GM12873 (cell line): ENCODE data around the gene NPHS2.

ENCODE experiments used
- TF ChIP-seq, protein P1 (sequence below): IDR thresholded peaks from 2 replicates; pipeline ENCODE4 v1.5.1; 2012; ENCODE audit warnings: low read depth, mild to moderate bottlenecking, moderate library complexity, low read length, control low read depth; ENCODE audit not compliant: insufficient read depth; ENCODE audit errors: missing control alignments

Gene NPHS2

DNA sequence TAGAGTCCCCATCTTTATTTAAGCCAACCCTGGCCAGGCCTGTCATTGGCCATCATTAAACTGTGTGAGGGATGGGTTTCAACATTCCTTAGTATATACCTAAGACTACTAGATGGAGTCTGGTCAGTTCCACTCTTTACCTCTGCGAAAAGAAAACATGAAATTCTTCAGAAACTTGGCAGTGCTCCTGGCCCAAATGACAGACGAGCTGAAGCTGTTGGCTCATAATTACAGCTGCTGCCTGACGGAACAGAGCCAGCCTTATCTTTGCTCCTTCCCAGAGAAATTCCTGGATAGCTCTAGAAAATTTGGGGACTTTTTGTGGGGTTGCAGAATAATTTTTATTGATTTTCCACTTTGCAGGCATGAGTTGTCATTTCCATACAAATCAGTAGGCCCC lies 30.4 kb downstream of the NPHS2 start:
- TF ChIP-seq, protein P1, sequence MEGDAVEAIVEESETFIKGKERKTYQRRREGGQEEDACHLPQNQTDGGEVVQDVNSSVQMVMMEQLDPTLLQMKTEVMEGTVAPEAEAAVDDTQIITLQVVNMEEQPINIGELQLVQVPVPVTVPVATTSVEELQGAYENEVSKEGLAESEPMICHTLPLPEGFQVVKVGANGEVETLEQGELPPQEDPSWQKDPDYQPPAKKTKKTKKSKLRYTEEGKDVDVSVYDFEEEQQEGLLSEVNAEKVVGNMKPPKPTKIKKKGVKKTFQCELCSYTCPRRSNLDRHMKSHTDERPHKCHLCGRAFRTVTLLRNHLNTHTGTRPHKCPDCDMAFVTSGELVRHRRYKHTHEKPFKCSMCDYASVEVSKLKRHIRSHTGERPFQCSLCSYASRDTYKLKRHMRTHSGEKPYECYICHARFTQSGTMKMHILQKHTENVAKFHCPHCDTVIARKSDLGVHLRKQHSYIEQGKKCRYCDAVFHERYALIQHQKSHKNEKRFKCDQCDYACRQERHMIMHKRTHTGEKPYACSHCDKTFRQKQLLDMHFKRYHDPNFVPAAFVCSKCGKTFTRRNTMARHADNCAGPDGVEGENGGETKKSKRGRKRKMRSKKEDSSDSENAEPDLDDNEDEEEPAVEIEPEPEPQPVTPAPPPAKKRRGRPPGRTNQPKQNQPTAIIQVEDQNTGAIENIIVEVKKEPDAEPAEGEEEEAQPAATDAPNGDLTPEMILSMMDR, result no peak

DNA sequence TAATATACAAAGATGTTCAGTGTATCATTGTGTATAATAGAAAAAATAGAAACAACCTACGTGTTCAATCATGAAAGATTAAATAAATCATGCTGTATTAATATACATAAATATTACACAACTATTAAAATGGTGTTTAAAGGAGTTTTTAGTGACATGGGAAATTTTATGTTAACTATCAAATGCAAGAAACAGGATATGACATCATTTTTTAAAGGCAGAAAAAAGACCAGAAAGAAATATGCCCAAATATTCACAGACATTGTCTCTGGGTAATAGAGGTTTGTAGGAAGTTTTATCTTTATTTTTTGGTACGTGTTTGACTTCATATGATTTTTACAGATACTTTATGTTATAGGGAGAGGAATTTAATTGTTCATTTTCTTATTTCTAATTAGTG lies 34.0 kb downstream of the NPHS2 start:
- TF ChIP-seq, protein P1, result no peak

DNA sequence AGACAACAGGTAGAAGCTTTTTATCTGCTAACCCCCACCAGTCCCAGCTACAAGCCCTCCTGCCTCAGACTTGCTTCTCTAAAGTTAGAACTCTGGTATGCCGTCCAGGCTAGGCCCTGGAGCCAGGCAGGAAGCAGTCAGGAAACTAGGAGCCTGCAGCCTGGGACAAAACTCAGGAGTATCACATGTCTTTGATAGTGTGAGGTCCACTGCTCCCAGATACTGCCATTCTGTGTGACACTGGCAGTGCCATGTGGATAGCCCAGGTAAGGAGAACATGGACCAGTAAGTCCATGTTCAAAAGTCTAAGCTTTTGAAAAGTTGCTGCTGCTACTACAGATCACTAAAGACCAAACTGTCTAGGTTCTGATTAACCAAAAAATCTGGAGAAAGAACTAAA lies 45.4 kb downstream of the NPHS2 start:
- TF ChIP-seq, protein P1, result no peak

DNA sequence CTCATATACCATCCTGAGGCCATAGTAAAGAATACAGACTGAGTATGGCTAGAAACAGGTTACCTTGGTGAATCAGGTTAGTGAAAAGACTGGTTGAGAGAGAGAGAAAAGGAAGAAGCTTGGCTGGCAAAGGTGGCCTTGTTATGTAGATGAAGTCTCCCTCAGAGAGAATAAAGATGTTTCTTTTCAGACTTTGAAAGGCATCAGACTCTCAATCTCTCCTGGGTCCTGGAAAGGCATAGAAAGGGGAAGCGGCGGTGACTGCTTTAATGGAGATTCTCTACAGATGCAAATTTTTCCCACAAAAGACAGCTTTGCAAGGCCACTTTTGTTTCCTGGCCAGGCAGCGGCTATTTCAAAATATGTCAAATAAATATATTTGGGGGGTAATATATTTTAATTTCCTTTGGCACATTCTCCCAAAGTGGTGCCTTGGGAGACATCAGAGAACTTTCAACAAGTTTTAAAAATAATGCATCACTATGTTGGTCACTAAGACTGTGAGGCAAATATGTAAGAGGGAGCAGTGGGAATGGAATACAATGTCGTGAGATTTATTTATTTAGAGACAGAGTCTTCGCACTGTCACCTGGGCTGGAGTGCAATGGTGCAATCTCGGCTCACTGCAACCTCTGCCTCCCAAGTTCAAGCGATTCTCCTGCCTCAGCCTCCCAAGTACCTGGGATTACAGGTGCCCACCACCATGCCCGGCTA lies 46.1 kb downstream of the NPHS2 start:
- TF ChIP-seq, protein P1, result no peak

DNA sequence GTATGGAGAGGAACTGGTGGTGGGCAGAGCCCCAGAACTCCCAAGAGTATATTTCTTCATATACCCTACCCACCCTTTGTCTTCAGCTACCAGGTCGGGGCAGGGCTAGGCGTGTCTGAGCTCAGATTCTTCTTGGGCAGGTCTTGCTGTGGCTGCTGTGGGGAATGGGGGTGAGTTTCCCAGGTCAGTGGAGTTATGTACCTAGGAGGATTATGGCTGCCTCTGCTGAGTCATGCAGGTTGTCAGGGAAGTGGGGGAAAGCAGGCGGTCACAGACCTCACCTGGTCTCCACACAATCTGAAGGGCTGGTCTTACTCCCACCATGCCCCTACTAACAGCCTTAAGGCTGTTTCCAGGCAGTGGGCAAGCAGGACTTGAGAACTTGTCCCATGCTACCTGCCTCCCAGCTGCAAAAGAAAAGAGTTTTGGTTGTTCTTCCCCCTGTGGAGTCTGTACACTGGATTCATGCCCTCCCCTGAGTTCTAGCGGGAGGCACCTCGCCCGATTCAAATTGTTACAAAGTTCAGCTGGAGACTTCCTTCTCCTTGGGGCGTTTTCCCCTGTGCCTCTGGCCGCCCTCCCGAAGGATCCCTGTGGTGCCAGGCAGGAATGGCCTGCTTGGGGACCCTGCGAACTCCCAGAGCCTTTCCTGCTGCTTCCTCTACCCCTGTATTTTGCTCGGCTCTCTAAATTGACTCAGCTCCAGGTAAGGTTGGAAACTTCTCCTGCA lies 58.6 kb downstream of the NPHS2 start:
- TF ChIP-seq, protein P1, result no peak

DNA sequence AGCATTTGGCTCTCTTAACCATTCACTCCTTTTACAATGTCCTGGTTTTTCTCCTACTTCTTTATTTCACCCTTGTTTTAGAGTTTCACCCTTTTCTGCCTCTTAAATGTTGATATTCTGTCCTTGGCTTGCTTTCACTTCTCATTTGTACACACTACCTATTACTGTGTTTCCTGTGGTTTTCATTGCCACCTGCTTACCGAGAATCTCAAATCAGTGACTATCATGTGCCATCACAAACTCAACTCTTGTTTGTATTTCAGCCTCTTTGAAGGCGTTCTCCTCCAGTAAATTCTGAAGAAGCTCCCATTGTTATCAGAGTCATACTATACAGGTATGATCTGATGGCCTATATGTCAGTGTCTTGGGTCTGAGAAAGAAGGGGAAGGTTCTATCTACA lies 65.7 kb downstream of the NPHS2 start:
- TF ChIP-seq, protein P1, result no peak

DNA sequence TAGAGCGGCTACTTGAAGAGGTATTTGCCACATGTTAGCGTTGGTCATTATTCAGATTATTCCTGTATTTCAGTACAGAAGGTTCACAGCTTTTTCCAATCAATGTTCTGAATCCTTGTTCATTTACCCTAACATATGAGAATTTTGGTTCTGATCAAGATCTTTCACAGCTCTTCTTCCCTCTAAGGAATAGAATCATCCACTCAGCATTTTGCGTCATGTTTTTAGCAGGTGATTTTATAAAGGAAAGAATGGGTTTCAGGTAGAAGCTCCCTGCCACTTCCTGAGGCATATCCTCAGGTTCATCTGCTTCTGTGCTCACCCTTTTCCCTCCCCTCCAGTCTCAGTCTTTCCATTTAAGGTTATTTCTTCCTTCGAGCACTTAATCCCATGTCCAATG lies 66.4 kb downstream of the NPHS2 start:
- TF ChIP-seq, protein P1, result no peak
